OCI-LY7 (cell line): ENCODE data around the gene DCC. TPM values are rescaled to one million over a fixed set of nuclear protein-coding genes. Genes with fewer than 3 reads are reported as not detected.

ENCODE experiments used
- BruUV-seq: library from RNA; stranded (reverse); fragments of 400-500 nt; replicated peaks from 2 replicates; lab custom pipeline; 2021; lab: Mats Ljungman, UMichigan
- CTCF ChIA-PET: fragments of 300-600 bp; sonication (Branson Sonifier 250); formaldehyde crosslinking; loops from one replicate; lab custom pipeline; 2022; ENCODE audit warnings: antibody characterized with exemption; ENCODE audit not compliant: unreplicated experiment; lab: Charles Lee
- POLR2A ChIA-PET: fragments of 300-600 bp; sonication (Branson Sonifier 250); formaldehyde crosslinking; loops from one replicate; lab custom pipeline; 2022; ENCODE audit warnings: antibody characterized with exemption; lab: Charles Lee
- DNase-seq: peaks from one replicate; pipeline ENCODE4 v3.0.0-alpha.2; 2015; ENCODE audit warnings: low spot score
- H2AFZ ChIP-seq: fragments of 200-600 bp; sonication (generic), shearing (Covaris generic); 2 replicates; pipeline ENCODE4 v1.6.1; 2014; ENCODE audit warnings: mild to moderate bottlenecking, antibody characterized with exemption, low read length, moderate library complexity
- H3K27ac ChIP-seq: fragments of 200-600 bp; sonication (generic); 2 replicates; pipeline ENCODE4 v1.5.1; 2014; ENCODE audit warnings: mixed run types, low read depth, mild to moderate bottlenecking, moderate library complexity, low read length, inconsistent platforms; ENCODE audit not compliant: poor library complexity, severe bottlenecking
- H3K36me3 ChIP-seq: fragments of 200-600 bp; sonication (generic); 2 replicates; pipeline ENCODE4 v1.6.1; 2014; ENCODE audit warnings: mild to moderate bottlenecking, antibody characterized with exemption, low read length, moderate library complexity, mixed read lengths; ENCODE audit not compliant: insufficient read depth
- H3K4me1 ChIP-seq: fragments of 200-600 bp; sonication (generic); 2 replicates; pipeline ENCODE4 v1.5.1; 2014; ENCODE audit warnings: mild to moderate bottlenecking, low read length; ENCODE audit not compliant: insufficient read depth, poor library complexity, severe bottlenecking
- H3K4me2 ChIP-seq: fragments of 200-600 bp; sonication (generic); 2 replicates; pipeline ENCODE4 v1.6.1; 2014; ENCODE audit warnings: mild to moderate bottlenecking, low read length
- H3K4me3 ChIP-seq: fragments of 200-600 bp; sonication (generic); 2 replicates; pipeline ENCODE4 v1.5.1; 2014; ENCODE audit warnings: mild to moderate bottlenecking, low read depth, low read length; ENCODE audit not compliant: poor library complexity, severe bottlenecking
- H3K79me2 ChIP-seq: fragments of 200-600 bp; sonication (generic); 2 replicates; pipeline ENCODE4 v1.6.1; 2016; ENCODE audit warnings: low read depth, mild to moderate bottlenecking, low read length, moderate library complexity, mixed read lengths; ENCODE audit not compliant: insufficient read depth
- H3K9me2 ChIP-seq: fragments of 200-600 bp; sonication (generic); 2 replicates; pipeline ENCODE4 v1.6.1; 2016; ENCODE audit warnings: mild to moderate bottlenecking, low read length, mixed read lengths; ENCODE audit not compliant: insufficient read depth
- H3K9me3 ChIP-seq: fragments of 200-600 bp; sonication (generic); 2 replicates; pipeline ENCODE4 v1.6.1; 2014; ENCODE audit warnings: mild to moderate bottlenecking, mixed run types, low read length, mixed read lengths
- H4K20me1 ChIP-seq: fragments of 200-600 bp; sonication (generic); 2 replicates; pipeline ENCODE4 v1.6.1; 2014; ENCODE audit warnings: mild to moderate bottlenecking, antibody characterized with exemption, low read length, moderate library complexity, mixed read lengths; ENCODE audit not compliant: insufficient read depth
- CTCF ChIP-seq: fragments of 200-600 bp; sonication (generic); conservative IDR thresholded peaks from 2 replicates; pipeline ENCODE4 v1.5.1; 2014; ENCODE audit warnings: mild to moderate bottlenecking, antibody characterized with exemption, low read length, moderate library complexity, mixed read lengths
- EZH2phosphoT487 ChIP-seq: fragments of 200-600 bp; sonication (generic); IDR thresholded peaks from 2 replicates; pipeline ENCODE4 v1.6.1; 2018; ENCODE audit warnings: low read depth, borderline replicate concordance, mild to moderate bottlenecking, mixed run types, antibody characterized with exemption, low read length, moderate library complexity, mixed read lengths
- intact Hi-C: fragments of 100-400 bp; cut with micrococcal nuclease; formaldehyde crosslinking; loops from one replicate; pipeline ENCODE4 v1.10.0; 2022; ENCODE audit not compliant: unreplicated experiment
- total RNA-seq, 2 experiments: library from RNA; depleted of rRNA in 1 of 2; stranded (reverse); fragments of >200 nt in 1 of 2; shearing (Covaris generic) in 1 of 2; gene quantifications; 2 replicates each; pipeline ENCODE4 v1.2.3, GENCODE V29; 2014 to 2022

The DCC gene
- total RNA-seq, 2 experiments from 2014 or later, result not detected

- H3K79me2 ChIP-seq, result no peaks in the 10 kb centered on the region
- ChIA-PET POLR2A (no interaction called here), CTCF (no interaction called here)
- TF ChIP-seq CTCF, result no peak
- no peak for TF ChIP-seq EZH2phosphoT487
- no peak overlapping the region for H2AFZ ChIP-seq
- H3K4me3 ChIP-seq, result no peak overlapping the region
- H3K4me2 ChIP-seq, result no peak overlapping the region
- H3K4me1 ChIP-seq, result no peaks in the 10 kb centered on the region
- BruUV-seq, result no TSS peak
- no peaks in the 10 kb centered on the region for H4K20me1 ChIP-seq
- intact Hi-C loops, result no loop called here
- no peaks in the 10 kb centered on the region for H3K9me2 ChIP-seq
- H3K36me3 ChIP-seq, result no peaks in the 10 kb centered on the region
- no peak for DNase-seq
- H3K27ac ChIP-seq, result no peak overlapping the region
- H3K9me3 ChIP-seq, result no peaks in the 10 kb centered on the region
Measured at GRCh38 chr18:52822160-52822559, 482.2 kb downstream of the DCC start.

- Histone ChIP-seq H3K4me3 (no peak overlapping the region), H3K79me2 (no peaks in the 10 kb centered on the region), H2AFZ (no peak overlapping the region), H3K9me2 (no peaks in the 10 kb centered on the region), H4K20me1 (no peaks in the 10 kb centered on the region), H3K27ac (no peak overlapping the region), H3K9me3 (no peaks in the 10 kb centered on the region), H3K36me3 (no peaks in the 10 kb centered on the region), H3K4me1 (no peaks in the 10 kb centered on the region), H3K4me2 (no peak overlapping the region)
- POLR2A ChIA-PET, result no interaction called here
- no peak for DNase-seq
- intact Hi-C loops, result no loop called here
- BruUV-seq, result no TSS peak
- CTCF ChIA-PET, result no interaction called here
- TF ChIP-seq CTCF (no peak), EZH2phosphoT487 (no peak)
Measured at GRCh38 chr18:52824126-52824525, 484.1 kb downstream of the DCC start.

- Histone ChIP-seq H2AFZ (no peak overlapping the region), H3K36me3 (no peaks in the 10 kb centered on the region), H4K20me1 (no peaks in the 10 kb centered on the region), H3K79me2 (no peaks in the 10 kb centered on the region), H3K9me2 (no peaks in the 10 kb centered on the region), H3K4me1 (no peaks in the 10 kb centered on the region), H3K4me2 (no peak overlapping the region), H3K9me3 (no peaks in the 10 kb centered on the region), H3K27ac (no peak overlapping the region), H3K4me3 (no peak overlapping the region)
- POLR2A ChIA-PET, result no interaction called here
- DNase-seq, result no peak
- intact Hi-C loops, result no loop called here
- CTCF ChIA-PET, result no interaction called here
- TF ChIP-seq EZH2phosphoT487, result no peak
- BruUV-seq, result no TSS peak
Measured at GRCh38 chr18:52826994-52827393, 487.0 kb downstream of the DCC start.
